ENCODE data around the gene ING2.

Gene ING2

GRCh38 chr4:183541752-183542040 is 36.8 kb downstream of the ING2 start:
- H3K4me3 ChIP-seq (ENCODE audit: low read depth, low read length): no peak overlapping the region
- H3K4me1 ChIP-seq (ENCODE audit: control insufficient read depth, insufficient read depth, low read length): no peaks in the 10 kb centered on the region
- no peak for TF ChIP-seq ZNF600 (tag by site-specific recombination; IDR thresholded peaks at IDR 0.05)
- no peak for TF ChIP-seq ZNF514 (tag by site-specific recombination; IDR thresholded peaks at IDR 0.05)
- TF ChIP-seq ZNF76 (tag by site-specific recombination; IDR thresholded peaks at IDR 0.05; ENCODE audit: borderline replicate concordance, low read depth): no peak
- no peak for TF ChIP-seq GLIS1 (tag by site-specific recombination; IDR thresholded peaks at IDR 0.05)
- no peak for TF ChIP-seq ZFHX2 (tag by site-specific recombination; conservative IDR thresholded peaks at IDR 0.05)
- TF ChIP-seq ZBTB7A (tag by site-specific recombination; IDR thresholded peaks at IDR 0.05; ENCODE audit: low read depth): no peak
- TF ChIP-seq ZNF248 (tag by site-specific recombination; IDR thresholded peaks at IDR 0.05): no peak
- no peak for TF ChIP-seq ZNF837 (tag by site-specific recombination; IDR thresholded peaks at IDR 0.05)
- no peak for TF ChIP-seq ZNF311 (tag by site-specific recombination; IDR thresholded peaks at IDR 0.05; ENCODE audit: borderline replicate concordance)
- TF ChIP-seq ZNF513 (tag by site-specific recombination; IDR thresholded peaks at IDR 0.05): no peak
- no peak for TF ChIP-seq ZNF335 (tag by site-specific recombination; conservative IDR thresholded peaks at IDR 0.05)
- no peak for TF ChIP-seq ZNF423 (tag by site-specific recombination; IDR thresholded peaks at IDR 0.05)
- TF ChIP-seq ZNF19 (tag by site-specific recombination; IDR thresholded peaks at IDR 0.05; ENCODE audit: low read depth): no peak
- no peak for TF ChIP-seq ZBTB1 (tag by site-specific recombination; IDR thresholded peaks at IDR 0.05)
- no peak for TF ChIP-seq ZNF548 (tag by site-specific recombination; IDR thresholded peaks at IDR 0.05)
- TF ChIP-seq ZBTB49 (tag by site-specific recombination; IDR thresholded peaks at IDR 0.05; ENCODE audit: low read depth): no peak
- no peak for TF ChIP-seq ZNF324 (tag by site-specific recombination; IDR thresholded peaks at IDR 0.05)
- TF ChIP-seq SETDB1 (IDR thresholded peaks at IDR 0.05; ENCODE audit: insufficient read length, low read length): no peak
- H3K36me3 ChIP-seq (ENCODE audit: control insufficient read depth in 2 of 2, insufficient read depth in 1 of 2, low read length in 2 of 2): no peaks in the 10 kb centered on the region
- no peaks in the 10 kb centered on the region for H3K9me3 ChIP-seq (ENCODE audit: control insufficient read depth, insufficient read depth, low read depth, low read length)
- no peak overlapping the region for H3K27ac ChIP-seq (ENCODE audit: extremely low read depth, low read depth, low read length)
- POLR2A ChIA-PET: no interaction called here
- CTCF ChIA-PET: no interaction called here

GRCh38 chr4:183543435-183543834 is 38.6 kb downstream of the ING2 start:
- H3K27ac ChIP-seq (ENCODE audit: extremely low read depth, low read depth, low read length): no peak overlapping the region
- no peaks in the 10 kb centered on the region for H3K9me3 ChIP-seq (ENCODE audit: control insufficient read depth, insufficient read depth, low read depth, low read length)
- H3K4me3 ChIP-seq (ENCODE audit: low read depth, low read length): no peak overlapping the region
- POLR2A ChIA-PET: no interaction called here
- TF ChIP-seq KLF16 (tag by site-specific recombination; IDR thresholded peaks at IDR 0.05) (no peak), ZNF416 (tag by site-specific recombination; IDR thresholded peaks at IDR 0.05) (no peak), SP7 (tag by site-specific recombination; IDR thresholded peaks at IDR 0.05) (no peak), ZNF324 (tag by site-specific recombination; IDR thresholded peaks at IDR 0.05) (no peak), ZNF792 (tag by site-specific recombination; IDR thresholded peaks at IDR 0.05) (no peak), ZNF311 (tag by site-specific recombination; IDR thresholded peaks at IDR 0.05; ENCODE audit: borderline replicate concordance) (no peak), ZNF707 (tag by site-specific recombination; IDR thresholded peaks at IDR 0.05) (no peak), ZNF529 (tag by site-specific recombination; IDR thresholded peaks at IDR 0.05; ENCODE audit: insufficient replicate concordance) (no peak), ZIC2 (tag by site-specific recombination; IDR thresholded peaks at IDR 0.05) (no peak), ZNF223 (tag by site-specific recombination; IDR thresholded peaks at IDR 0.05) (no peak), ZNF214 (tag by site-specific recombination; IDR thresholded peaks at IDR 0.05; ENCODE audit: borderline replicate concordance) (no peak), OVOL3 (tag by site-specific recombination; IDR thresholded peaks at IDR 0.05) (no peak), ZNF544 (tag by site-specific recombination; IDR thresholded peaks at IDR 0.05) (no peak), ZSCAN5A (tag by site-specific recombination; IDR thresholded peaks at IDR 0.05) (no peak), ZNF626 (tag by site-specific recombination; IDR thresholded peaks at IDR 0.05) (no peak), ZXDB (tag by site-specific recombination; IDR thresholded peaks at IDR 0.05) (no peak), EGR2 (tag by site-specific recombination; IDR thresholded peaks at IDR 0.05; ENCODE audit: low read depth) (no peak), ZNF521 (tag by site-specific recombination; IDR thresholded peaks at IDR 0.05) (no peak), ZNF548 (tag by site-specific recombination; IDR thresholded peaks at IDR 0.05) (no peak), ZNF629 (tag by site-specific recombination; IDR thresholded peaks at IDR 0.05) (no peak)
- no peaks in the 10 kb centered on the region for H3K36me3 ChIP-seq (ENCODE audit: control insufficient read depth in 2 of 2, insufficient read depth in 1 of 2, low read length in 2 of 2)
- CTCF ChIA-PET: no interaction called here
- no peaks in the 10 kb centered on the region for H3K4me1 ChIP-seq (ENCODE audit: control insufficient read depth, insufficient read depth, low read length)

Measured in HEK293 (cell line).